ENCODE data around the gene TRAPPC14. TPM values are rescaled to one million over a fixed set of nuclear protein-coding genes. Genes with fewer than 3 reads are reported as not detected.
A peak's percentile ranks its signal among the peaks of the same experiment; 100 is the strongest.

The TRAPPC14 gene
- total and polyA plus RNA-seq, 2 experiments from 2014 or later, result 5.8 to 7.0 TPM

DNA sequence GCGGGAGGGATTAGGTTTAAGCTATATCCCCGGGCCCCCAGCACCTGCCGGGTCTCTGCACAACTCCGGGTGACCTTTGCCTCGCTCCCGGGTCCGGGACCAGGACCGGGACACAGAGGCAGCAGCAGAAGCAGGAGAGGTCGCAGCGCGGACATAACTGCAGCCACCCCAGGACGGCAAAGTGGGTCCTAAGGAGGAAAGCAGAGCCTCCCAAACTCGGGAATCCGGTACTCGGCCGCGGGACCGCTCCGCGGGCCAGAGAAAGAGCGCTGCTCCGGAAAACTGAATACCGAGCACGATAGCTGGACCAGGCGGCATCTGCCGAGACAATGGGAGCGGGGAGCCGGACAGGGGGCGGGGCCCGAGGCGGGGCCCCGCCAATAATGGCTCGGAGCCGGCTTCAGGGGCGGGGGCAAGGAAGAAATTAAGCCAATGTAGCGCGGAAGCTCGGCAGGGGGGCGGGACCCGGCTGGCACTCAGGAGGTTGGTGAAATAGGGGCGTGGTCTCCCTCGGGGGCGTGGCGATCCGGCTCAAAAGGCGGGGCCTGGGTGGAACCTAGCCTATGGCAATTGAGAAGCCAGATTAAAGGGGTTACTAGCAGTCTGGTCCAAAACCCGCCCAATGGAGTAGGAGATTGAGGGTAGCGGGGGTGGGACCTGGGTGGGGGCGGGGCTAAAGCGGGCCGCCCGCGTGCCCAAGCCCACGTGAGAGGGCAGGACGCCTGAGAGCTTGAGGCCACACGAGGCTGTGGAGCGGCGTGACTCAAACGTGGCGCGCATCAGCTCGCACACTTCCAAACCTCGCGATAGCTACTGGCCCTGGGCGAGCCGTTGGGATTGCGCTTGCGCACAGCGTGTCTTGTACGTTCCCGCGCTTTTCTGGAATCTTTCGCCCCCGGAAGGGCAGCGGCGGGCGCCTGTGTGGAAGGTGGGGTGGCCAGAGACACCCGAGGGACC lies 18.8 kb upstream of the TRAPPC14 start, which contains the start of the genes GPC2 and STAG3:
GPC2 (minus strand) TSS at position 337 of the 957 bp plus-strand sequence; CDS start at position 155, 182 bp downstream.
STAG3 (plus strand) TSS at position 874 of the 957 bp plus-strand sequence. CDS start 2,639 bp downstream, outside the sequence.
- Histone ChIP-seq H3K4me1 (ENCODE audit: insufficient read depth) (no peaks in the 10 kb centered on the region), H2AFZ (peak within 1 kb of the TSS; percentile 98), H3K4me2 (ENCODE audit: unreplicated experiment) (peak within 1 kb of the TSS; percentile 100), H3K36me3 (ENCODE audit: low read depth) (no peaks in the 10 kb centered on the region), H3K9me2 (ENCODE audit: insufficient read depth) (no peaks in the 10 kb centered on the region), H3K27ac (no peak within 1 kb of the TSS), H3K9ac (peak within 1 kb of the TSS; percentile 72), H3K4me3 (peak within 1 kb of the TSS; percentile 85), H3K9me3 (ENCODE audit: low read depth) (no peaks in the 10 kb centered on the region), H4K20me1 (ENCODE audit: insufficient read depth) (no peaks in the 10 kb centered on the region), H3K27me3 (replicated peaks; ENCODE audit: insufficient read depth) (0 out of 2 replicates have a peak, but pooled peaks cover under 1% of the 10 kb centered on the region), H3K79me2 (ENCODE audit: insufficient read depth) (no peaks in the 10 kb centered on the region), H3F3A (ENCODE audit: insufficient read depth) (no peaks in the 10 kb centered on the region)
- DNase-seq, result peak; percentile 96
- in situ Hi-C loops (cut with MboI), result no loop called here
- WGBS, 2 experiments (ENCODE audit: low coverage in 1 of 2, low lambda C conversion rate in 2 of 2, missing lambda C conversion rate in 2 of 2), result 6% methylated on average over 66 to 78 of the region's 78 CpGs
- no peak for TF ChIP-seq EZH2 (IDR thresholded peaks at IDR 0.05; ENCODE audit: insufficient read depth, poor library complexity, severe bottlenecking)
- TF ChIP-seq EZH2phosphoT487 (IDR thresholded peaks at IDR 0.05; ENCODE audit: insufficient read depth, low read depth), result no peak

DNA sequence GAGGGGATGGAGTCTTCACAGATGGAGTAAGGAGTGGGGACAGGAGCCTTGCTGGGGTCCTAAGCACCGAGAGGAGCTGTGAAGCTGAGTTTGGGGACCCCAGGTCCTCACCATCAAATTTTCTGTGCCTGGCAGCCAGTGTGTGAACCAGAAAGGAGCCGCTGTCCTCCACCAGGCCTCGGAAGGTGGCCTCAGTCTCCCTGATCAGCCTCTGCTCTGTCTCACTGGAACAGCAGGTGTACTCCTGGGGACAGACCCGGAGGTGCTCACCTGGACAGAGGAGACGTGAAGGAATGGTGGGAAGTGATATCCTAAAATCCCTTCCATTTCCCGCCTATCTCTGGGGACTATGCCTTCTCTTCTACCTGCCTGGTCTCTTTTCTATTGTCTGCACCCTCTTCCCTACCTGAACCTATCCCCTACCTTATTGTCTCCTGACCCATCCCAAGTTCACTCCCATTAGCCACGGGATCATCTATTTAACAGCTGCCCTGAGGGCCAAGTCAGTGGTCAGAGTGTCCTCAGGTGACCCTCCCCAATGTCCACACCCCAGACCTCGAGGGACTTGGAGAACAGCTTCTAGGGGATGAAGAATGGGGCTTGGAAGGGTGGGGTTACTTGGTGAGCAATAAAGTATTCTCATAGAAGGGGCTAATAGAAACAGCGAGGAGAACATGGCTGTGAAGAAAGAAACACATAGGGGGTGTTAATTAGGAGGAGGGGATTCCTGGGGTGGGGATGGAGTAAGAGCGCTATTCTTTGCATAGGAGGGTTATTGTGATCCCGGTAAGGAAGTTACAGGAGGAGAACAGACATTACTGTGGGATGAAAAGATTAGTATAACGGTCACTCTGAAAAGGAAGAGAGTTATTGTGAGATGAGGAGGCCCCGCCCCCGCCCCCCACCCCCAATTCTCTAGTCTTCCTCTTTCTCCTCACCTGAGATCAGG lies 17.8 kb upstream of the TRAPPC14 start:
- H4K20me1 ChIP-seq (ENCODE audit: insufficient read depth), result no peaks in the 10 kb centered on the region
- H3K79me2 ChIP-seq (ENCODE audit: insufficient read depth), result no peaks in the 10 kb centered on the region
- H3K4me3 ChIP-seq, result peak overlapping the region; percentile 85
- H3F3A ChIP-seq (ENCODE audit: insufficient read depth), result no peaks in the 10 kb centered on the region
- H3K4me1 ChIP-seq (ENCODE audit: insufficient read depth), result no peaks in the 10 kb centered on the region
- H3K27ac ChIP-seq, result no peak overlapping the region
- no peaks in the 10 kb centered on the region for H3K36me3 ChIP-seq (ENCODE audit: low read depth)
- H2AFZ ChIP-seq, result peak overlapping the region; percentile 98
- peak overlapping the region; percentile 100 for H3K4me2 ChIP-seq (ENCODE audit: unreplicated experiment)
- H3K27me3 ChIP-seq (replicated peaks; ENCODE audit: insufficient read depth), result peaks cover 6% of the 10 kb centered on the region
- H3K9me3 ChIP-seq (ENCODE audit: low read depth), result no peaks in the 10 kb centered on the region
- peak overlapping the region; percentile 72 for H3K9ac ChIP-seq
- 51 to 72% methylated on average over 10 to 14 of the region's 14 CpGs for WGBS, 2 experiments (ENCODE audit: low coverage in 1 of 2, low lambda C conversion rate in 2 of 2, missing lambda C conversion rate in 2 of 2)
- no peaks in the 10 kb centered on the region for H3K9me2 ChIP-seq (ENCODE audit: insufficient read depth)
- TF ChIP-seq EZH2 (IDR thresholded peaks at IDR 0.05; ENCODE audit: insufficient read depth, poor library complexity, severe bottlenecking), result no peak
- no peak for TF ChIP-seq EZH2phosphoT487 (IDR thresholded peaks at IDR 0.05; ENCODE audit: insufficient read depth, low read depth)
- no peak for DNase-seq
- in situ Hi-C loops (cut with MboI), result no loop called here

DNA sequence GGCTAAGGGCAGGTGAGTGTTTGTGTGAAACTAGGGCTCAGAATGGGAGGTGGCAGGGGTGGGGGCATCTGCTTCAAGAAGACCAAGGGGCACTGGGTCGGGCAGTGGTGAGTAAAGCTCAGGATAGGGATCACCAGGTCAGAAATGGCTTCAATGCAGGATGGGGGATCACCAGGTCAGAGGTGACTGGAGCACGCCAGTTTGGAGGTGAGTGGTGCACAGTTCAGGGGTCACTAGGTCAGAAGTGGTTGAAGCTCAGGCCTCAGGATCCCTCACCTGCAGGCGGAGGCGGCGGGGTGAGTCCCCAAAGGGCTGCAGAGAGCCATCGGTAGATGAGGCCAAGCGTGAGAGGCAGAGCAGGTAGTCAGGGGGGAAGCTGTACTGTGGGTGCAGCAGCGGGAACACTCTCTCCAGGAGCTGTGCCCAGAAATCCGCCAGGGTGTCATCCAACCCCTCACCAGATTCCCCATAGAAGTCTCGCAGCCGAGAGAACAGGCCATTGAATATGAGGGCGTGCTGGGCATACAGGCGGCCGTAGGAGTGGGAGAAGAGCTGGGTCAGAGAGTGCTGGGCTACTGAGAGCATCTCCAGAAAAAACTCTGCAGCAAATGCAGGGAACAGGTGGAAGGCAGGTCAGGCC lies 16.9 kb upstream of the TRAPPC14 start:
- H3K4me2 ChIP-seq (ENCODE audit: unreplicated experiment), result no peak overlapping the region
- TF ChIP-seq EZH2 (IDR thresholded peaks at IDR 0.05; ENCODE audit: insufficient read depth, poor library complexity, severe bottlenecking) (no peak), EZH2phosphoT487 (IDR thresholded peaks at IDR 0.05; ENCODE audit: insufficient read depth, low read depth) (no peak)
- no peak for DNase-seq

More for the DNA sequence above, 16.9 kb upstream of the TRAPPC14 start:
- no peak overlapping the region for H3K4me3 ChIP-seq
- H3K27ac ChIP-seq, result no peak overlapping the region
- in situ Hi-C loops (cut with MboI), result no loop called here
- no peak overlapping the region for H2AFZ ChIP-seq
- no peaks in the 10 kb centered on the region for H4K20me1 ChIP-seq (ENCODE audit: insufficient read depth)
- peaks cover 11% of the 10 kb centered on the region for H3K27me3 ChIP-seq (replicated peaks; ENCODE audit: insufficient read depth)
- no peaks in the 10 kb centered on the region for H3F3A ChIP-seq (ENCODE audit: insufficient read depth)
- no peaks in the 10 kb centered on the region for H3K36me3 ChIP-seq (ENCODE audit: low read depth)
- H3K9ac ChIP-seq, result no peak overlapping the region
- no peaks in the 10 kb centered on the region for H3K9me2 ChIP-seq (ENCODE audit: insufficient read depth)
- WGBS, 2 experiments (ENCODE audit: low coverage in 1 of 2, low lambda C conversion rate in 2 of 2, missing lambda C conversion rate in 2 of 2), result 86 to 88% methylated on average over 14 of the region's 14 CpGs
- H3K4me1 ChIP-seq (ENCODE audit: insufficient read depth), result no peaks in the 10 kb centered on the region
- no peaks in the 10 kb centered on the region for H3K9me3 ChIP-seq (ENCODE audit: low read depth)
- H3K79me2 ChIP-seq (ENCODE audit: insufficient read depth), result no peaks in the 10 kb centered on the region

Measured in GM23248 (cell line).